ENCODE data around the gene NUDT22.

NUDT22 gene

GRCh38 chr11:64207256-64208085 is 18.6 kb upstream of the NUDT22 start:
- peak; percentile 38 for DNase-seq

DNA sequence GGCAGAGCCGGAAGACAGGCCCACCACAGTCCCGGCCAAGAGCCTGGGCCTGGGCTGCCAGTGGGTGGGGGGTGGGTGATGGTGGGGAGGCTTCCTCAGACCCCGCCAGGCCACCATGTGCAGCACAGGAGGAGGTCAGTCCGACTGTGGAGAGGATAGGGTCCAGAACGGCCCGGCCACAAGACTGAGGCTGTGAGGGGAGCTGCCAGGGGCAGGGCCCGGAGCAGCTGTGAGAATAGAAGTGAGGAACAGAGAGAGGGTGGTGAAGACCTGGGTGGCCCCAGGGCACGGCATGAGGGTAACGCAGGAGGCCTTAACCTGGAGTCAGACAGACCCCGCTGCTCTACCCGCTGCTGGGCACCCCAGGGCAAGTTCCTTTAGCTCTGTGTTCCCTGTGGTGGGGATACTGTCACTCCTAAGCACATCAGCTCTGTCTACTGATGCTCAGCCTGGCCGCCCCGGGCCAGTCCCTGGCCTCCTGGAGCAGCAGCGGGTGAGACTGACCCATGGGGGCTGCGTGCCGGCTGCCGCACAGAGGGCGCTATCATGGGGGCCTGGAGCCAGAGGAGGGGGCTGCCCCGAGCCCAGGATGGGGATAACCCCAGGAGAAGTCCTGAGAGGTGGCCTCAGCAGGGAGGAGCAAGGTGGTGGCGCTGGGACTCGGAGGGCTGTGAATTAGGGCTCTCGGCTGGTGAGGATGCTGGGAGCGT is 17.8 kb upstream of the NUDT22 start:
- no peak for DNase-seq

GRCh38 chr11:64208796-64209562 is 17.1 kb upstream of the NUDT22 start:
- DNase-seq, result no peak

DNA sequence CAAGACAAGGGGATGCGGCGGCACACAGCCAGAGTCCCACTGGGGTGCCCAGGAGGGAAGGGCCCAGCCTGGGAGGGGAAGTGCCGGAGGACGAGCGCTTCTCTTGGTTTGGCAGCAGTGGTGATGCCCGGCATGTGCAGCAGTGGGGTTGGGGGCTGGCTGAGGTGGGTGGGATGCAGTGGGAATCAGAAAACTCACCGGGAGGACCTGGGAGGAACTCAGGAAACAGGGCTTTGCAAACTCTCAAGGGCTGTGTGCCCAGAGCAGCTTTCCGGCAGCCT is 16.6 kb upstream of the NUDT22 start:
- DNase-seq, result no peak

DNA sequence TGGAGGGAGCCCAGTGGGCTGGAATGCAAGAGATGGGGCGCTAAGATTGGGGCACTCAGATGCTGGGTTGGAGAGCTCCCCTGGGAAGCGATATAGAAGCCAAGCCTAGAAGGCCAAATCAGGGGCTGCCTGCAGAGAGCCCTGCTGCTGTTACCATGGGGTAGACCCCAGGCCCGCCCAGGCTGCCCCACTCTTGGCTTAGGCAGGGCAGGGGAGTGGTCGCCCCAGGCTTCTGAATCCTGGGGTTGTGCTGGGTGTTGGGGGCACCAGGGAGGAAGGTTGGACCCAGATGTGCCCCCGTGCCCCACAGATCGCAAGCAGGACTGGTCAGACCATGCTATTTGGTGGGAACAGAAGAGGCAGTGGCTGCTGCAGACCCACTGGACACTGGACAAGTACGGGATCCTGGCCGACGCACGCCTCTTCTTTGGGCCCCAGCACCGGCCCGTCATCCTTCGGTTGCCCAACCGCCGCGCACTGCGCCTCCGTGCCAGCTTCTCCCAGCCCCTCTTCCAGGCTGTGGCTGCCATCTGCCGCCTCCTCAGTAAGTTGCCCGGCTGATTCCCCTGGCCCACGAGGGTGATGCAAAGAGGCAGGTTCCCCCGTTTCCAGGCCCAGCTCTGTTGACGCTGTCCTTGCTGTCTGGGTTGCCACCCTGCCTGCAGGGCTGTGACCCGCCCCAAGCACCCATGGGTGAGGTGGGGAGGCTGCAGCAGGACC is 15.6 kb upstream of the NUDT22 start:
- no peak for DNase-seq

- no peak for DNase-seq
These were observed 14.7 kb upstream of the NUDT22 start for GRCh38 chr11:64211181-64211872.

- DNase-seq, result no peak
These were observed 9.2 kb upstream of the NUDT22 start for GRCh38 chr11:64216879-64217278.

DNA sequence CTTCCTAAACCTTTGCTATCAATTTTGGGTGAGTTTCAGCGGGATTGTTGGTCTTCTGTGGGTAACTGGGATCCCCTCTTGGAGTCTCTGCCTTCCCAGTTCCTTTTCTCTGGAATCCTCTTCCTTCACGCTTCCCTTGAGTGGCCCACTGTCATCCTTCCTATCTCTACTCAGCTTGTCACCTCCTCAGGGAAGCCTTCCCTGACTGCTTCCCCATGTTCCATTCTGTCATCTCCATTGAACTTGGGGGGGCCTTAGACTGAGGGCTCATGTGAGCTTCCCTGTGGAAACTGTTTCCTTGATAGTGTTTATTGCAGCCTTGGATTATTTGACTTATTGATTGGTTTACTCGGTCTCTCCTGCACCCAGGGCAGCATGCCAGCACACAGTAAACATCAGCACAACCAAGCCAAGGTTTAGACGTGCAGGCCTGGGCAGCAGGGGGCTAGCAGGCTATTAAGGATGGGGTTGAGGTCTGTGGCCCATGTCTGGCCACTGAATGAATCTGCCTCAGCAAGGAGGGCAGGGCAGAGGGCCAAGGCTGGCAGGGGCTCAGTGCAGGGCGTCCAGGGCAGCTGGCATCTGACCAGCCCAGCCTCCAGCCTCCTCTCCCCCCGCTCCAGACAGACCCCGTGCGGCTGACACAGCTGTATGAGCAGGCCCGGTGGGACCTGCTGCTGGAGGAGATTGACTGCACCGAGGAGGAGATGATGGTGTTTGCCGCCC is 7.3 kb upstream of the NUDT22 start:
- no peak for DNase-seq

DNA sequence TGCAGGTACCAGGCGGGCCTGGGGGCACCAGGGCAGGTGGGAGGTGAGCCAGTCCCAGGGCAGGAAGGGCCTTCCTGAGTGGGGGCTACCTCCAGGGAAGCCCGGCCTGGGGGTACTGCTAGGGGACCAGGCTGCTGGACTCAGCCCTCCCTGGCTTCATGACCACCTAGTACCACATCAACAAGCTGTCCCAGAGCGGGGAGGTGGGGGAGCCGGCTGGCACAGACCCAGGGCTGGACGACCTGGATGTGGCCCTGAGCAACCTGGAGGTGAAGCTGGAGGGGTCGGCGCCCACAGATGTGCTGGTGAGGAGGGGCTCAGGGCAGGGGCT is 6.8 kb upstream of the NUDT22 start:
- no peak for DNase-seq

- DNase-seq, result no peak
These were observed 6.3 kb upstream of the NUDT22 start for GRCh38 chr11:64219755-64220154.

- DNase-seq, result no peak
These were observed 5.8 kb upstream of the NUDT22 start for GRCh38 chr11:64220271-64220670.

DNA sequence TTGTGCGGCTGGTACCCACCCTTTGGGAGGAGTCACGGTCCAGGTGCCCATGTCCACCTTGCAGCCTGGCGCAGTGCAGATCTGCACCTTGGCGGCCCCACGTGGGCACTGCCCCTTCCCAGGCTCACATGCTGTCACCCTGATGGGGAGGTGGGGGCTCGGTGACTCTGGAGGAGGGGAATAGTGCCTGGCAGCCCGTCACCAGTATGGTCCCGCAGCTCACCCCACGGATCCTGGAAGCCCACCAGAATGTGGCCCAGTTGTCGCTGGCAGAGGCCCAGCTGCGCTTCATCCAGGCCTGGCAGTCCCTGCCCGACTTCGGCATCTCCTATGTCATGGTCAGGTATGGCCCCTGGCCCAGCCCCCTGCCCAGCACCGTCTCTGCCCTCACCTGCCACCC is 5.3 kb upstream of the NUDT22 start:
- no peak for DNase-seq

GRCh38 chr11:64222651-64223000 is 3.4 kb upstream of the NUDT22 start:
- DNase-seq, result no peak

DNA sequence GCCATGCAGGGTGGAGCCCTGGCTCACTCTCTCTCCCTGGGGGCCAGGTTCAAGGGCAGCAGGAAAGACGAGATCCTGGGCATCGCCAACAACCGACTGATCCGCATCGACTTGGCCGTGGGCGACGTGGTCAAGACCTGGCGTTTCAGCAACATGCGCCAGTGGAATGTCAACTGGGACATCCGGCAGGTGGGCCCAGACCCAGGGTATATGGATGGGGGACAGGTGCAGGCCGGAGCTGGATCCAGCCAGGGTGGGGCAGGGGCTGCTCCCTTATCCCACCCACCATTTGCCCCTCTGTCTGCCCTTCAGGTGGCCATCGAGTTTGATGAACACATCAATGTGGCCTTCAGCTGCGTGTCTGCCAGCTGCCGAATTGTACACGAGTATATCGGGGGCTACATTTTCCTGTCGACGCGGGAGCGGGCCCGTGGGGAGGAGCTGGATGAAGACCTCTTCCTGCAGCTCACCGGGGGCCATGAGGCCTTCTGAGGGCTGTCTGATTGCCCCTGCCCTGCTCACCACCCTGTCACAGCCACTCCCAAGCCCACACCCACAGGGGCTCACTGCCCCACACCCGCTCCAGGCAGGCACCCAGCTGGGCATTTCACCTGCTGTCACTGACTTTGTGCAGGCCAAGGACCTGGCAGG is 2.9 kb upstream of the NUDT22 start:
- DNase-seq, result no peak

DNA sequence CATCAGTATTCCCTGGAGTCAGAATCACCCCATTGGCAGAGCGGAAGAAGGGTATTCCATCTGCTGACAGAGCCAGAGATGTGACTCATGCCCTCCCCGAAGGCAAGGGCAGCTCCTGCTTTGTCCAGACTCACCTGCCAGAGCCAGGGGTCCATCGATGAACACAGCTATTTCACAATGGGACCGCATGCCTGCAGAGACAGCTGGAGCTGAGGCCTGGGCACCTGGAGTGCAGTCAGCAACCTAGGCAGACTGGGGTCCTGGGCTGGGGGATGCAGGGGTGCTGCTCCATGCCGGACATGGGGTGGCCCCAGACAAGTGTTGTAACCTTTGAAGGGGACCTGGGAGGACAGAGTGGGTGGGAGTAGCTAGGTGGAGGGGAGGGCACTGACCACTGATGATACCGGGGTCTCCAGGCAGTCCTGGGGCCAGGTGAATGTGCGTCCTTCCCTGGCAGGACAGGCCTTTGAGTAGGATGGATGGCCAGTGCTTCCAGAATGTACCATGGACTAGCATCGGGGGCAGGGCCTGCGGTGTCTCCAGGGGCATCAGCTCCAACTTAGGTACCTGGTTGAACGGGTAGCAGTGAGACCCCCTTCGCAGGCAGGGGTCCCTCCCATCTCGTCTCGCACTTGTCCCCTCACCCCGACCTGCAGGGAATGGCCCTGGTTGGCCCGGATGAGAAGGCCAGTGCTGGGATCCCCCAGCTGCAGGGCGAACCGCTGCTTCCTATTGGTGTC is 1.8 kb upstream of the NUDT22 start:
- DNase-seq, result no peak

DNA sequence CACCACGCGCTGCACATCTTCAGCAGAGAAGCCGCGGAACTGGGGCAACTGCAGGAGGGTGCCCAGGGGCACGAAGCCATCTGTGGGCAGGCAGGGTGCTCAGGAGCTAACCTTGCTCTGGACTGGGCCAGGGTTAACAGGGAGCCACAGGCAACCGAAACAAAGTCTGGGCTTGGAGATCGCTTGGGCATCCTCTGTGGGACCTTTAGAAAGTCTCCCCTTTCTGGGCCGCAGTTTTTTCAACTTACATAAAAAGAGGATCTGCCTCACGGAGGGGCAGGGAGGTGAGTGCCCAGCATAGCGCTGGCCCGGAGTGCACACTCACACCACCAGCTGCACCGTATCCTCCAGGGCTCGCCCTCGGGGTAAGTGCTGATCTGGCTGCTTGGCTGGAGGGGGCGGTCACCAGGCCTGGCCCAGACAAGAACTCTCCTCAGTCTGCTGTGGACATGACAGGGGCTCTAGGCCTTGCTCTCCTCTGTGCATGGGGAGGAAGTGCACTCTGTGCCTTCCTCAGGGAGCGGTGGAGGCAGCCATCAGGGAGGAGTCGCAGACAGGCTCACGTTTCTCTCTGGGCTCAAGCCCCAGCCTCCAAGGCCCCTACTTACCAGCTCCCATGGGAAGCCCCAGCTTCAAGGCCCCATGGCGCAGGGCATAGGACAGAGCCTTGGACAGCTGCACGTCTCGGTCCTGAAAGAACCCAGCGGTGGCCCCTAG is 1.0 kb upstream of the NUDT22 start:
- no peak for DNase-seq

GRCh38 chr11:64226507-64227051 is 505 bp downstream of the NUDT22 start:
- DNase-seq, result peak; percentile 49

DNA sequence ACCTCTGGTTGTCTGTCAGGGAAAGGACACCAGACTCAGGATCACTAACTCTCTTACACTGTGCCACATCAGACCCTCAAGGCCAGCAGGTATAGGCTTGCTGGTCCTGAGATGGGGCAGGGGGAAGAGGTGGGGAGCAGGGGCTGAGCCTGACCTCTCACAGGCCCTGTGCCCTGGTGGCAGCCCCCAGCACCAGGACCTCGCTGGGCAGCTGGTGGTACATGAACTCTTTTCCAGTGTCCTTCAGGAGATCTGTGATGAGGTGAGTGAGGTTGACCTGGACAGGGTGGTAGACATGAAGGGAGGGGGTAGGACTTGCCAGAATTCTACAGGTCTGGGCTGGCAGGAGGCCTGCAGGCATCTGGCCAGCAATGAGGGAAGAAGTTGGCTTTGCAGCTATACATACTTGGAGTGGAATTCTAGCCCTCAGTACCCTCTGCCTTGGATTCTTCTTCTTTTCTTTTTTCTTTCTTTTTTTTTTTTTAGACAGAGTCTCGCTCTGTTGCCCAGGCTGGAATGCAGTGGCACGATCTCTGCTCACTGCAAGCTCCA is 1.4 kb downstream of the NUDT22 start:
- DNase-seq, result no peak

DNA sequence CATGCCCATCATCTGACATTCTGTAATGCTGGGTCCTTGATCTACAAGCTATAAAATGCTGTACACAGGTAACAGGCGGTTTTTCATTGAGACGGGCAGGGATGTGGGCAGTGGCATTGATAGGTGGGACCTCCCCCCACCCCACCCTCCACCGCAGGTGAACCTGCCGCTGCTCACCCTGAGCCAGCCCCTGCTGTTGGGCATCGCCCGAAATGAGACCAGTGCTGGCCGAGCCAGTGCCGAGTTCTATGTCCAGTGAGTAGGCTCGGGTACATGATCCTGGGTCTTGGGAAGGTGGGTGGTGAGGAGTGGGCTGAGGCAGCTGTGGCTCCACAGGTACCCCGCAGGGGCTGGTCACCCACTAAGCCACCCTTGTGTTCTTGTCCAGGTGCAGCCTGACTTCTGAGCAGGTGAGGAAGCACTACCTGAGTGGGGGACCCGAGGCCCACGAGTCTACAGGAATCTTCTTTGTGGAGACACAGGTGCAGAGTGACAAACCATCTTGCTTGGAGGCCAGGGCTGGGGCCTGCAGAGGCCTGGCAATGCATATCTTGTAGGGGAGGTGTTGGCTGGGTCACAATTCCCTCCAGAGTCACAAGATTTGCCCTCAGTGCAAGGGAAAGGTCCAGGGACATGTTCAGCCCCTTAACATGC is 3.1 kb downstream of the NUDT22 start:
- DNase-seq, result no peak

Measured in effector CD8-positive, alpha-beta T cell (primary cell).